Activated T-helper 1 cell treated with anti-CD3 and anti-CD28 coated beads, Interleukin-12 subunit alpha, Interleukin-12 subunit beta, Interleukin-2, Interleukin-4 antibody, amounts not matched to agents 30 ng/mL and 10 ng/mL and 1 ng/mL, durations not matched to agents 14 hours and 24 hours and 36 hours (primary cell): ENCODE data around the gene SCN4B. TPM values are rescaled to one million over a fixed set of nuclear protein-coding genes. Genes with fewer than 3 reads are reported as not detected.

Experiments
- DNase-seq: peaks from one replicate; pipeline ENCODE4 v3.0.0; 2021; ENCODE audit warnings: low spot score
- H3K27ac Mint-ChIP-seq: one replicate; pipeline ENCODE4 v1.8.0; 2021; ENCODE audit warnings: mild to moderate bottlenecking, mixed read lengths
- H3K27me3 Mint-ChIP-seq: one replicate; pipeline ENCODE4 v1.8.0; 2022; ENCODE audit warnings: mild to moderate bottlenecking, moderate library complexity, mixed read lengths; ENCODE audit not compliant: insufficient read depth
- H3K36me3 Mint-ChIP-seq: one replicate; pipeline ENCODE4 v1.8.0; 2021; ENCODE audit warnings: low read depth, mixed read lengths
- H3K4me1 Mint-ChIP-seq: one replicate; pipeline ENCODE4 v1.8.0; 2021; ENCODE audit warnings: low read depth, mixed read lengths
- H3K4me3 Mint-ChIP-seq: one replicate; pipeline ENCODE4 v1.8.0; 2021; ENCODE audit warnings: mild to moderate bottlenecking, moderate library complexity, mixed read lengths
- H3K9me3 Mint-ChIP-seq: one replicate; pipeline ENCODE4 v1.8.0; 2021; ENCODE audit warnings: mixed read lengths
- intact Hi-C: fragments of 100-400 bp; cut with micrococcal nuclease; formaldehyde crosslinking; loops from one replicate; pipeline ENCODE4 v1.15.1; 2024
- total RNA-seq: library from RNA; stranded (reverse); gene quantifications from 2 replicates; pipeline ENCODE4 v1.2.3, GENCODE V29; 2022

Gene SCN4B
- total RNA-seq, 1 donor from 2014 or later = 0.08 TPM

GRCh38 chr11:118129471-118130172 lies 23.0 kb downstream of the SCN4B start:
- H3K9me3 Mint-ChIP-seq = no peaks in the 10 kb centered on the region
- H3K4me1 Mint-ChIP-seq = no peaks in the 10 kb centered on the region
- H3K27me3 Mint-ChIP-seq = peaks cover 8% of the 10 kb centered on the region
- no peak for DNase-seq
- intact Hi-C loops = no loop called here
- no peak overlapping the region for H3K4me3 Mint-ChIP-seq
- no peak overlapping the region for H3K27ac Mint-ChIP-seq
- no peaks in the 10 kb centered on the region for H3K36me3 Mint-ChIP-seq

GRCh38 chr11:118128721-118129470 lies 23.7 kb downstream of the SCN4B start:
- Mint-ChIP-seq H3K36me3 (no peaks in the 10 kb centered on the region), H3K27ac (no peak overlapping the region), H3K4me1 (no peaks in the 10 kb centered on the region), H3K4me3 (no peak overlapping the region), H3K27me3 (peaks cover 5% of the 10 kb centered on the region), H3K9me3 (no peaks in the 10 kb centered on the region)
- intact Hi-C loops = no loop called here
- no peak for DNase-seq

- Mint-ChIP-seq H3K4me3 (no peak overlapping the region), H3K27me3 (peaks cover 3% of the 10 kb centered on the region), H3K27ac (no peak overlapping the region), H3K36me3 (no peaks in the 10 kb centered on the region), H3K4me1 (no peaks in the 10 kb centered on the region), H3K9me3 (no peaks in the 10 kb centered on the region)
- intact Hi-C loops = no loop called here
- no peak for DNase-seq
Observed at GRCh38 chr11:118128310-118128709, 24.3 kb downstream of the SCN4B start.

DNA sequence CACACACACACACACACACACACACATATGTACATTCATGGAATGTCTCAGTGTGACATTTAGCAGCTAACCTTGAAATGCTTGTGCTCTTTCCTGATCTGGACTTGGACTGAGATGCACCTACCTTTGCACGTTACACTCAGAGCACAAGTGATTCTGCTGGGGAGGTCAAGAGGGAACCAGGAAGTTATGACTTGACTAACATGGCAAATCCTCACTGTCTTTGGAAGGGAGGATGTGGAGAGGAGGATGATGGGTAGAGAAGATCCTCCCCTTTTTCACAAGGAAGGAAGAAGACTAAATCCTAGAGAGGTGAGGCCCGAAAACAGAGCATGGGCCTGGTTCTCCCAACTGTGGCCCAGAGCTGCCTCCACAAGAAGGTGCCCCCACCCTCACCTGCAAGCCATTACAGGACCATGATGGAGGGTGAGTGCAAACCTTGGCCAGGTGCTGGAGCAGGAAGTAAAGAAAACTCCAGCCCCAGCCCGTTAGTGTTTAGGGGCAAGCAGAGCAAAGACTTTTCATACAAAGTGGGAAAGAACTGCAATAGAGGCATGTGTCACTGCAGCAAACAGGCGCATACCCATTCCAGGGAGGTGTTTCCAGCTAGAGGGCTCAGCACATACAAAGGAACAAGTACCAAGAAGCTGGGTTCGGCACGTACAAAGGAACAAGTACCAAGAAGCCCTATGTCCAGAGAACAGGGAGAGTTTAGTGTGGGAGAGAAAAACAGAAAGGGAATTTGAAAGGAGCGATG lies 26.4 kb downstream of the SCN4B start:
- Mint-ChIP-seq H3K4me1 (no peaks in the 10 kb centered on the region), H3K9me3 (no peaks in the 10 kb centered on the region), H3K36me3 (no peaks in the 10 kb centered on the region), H3K27ac (no peak overlapping the region), H3K27me3 (peaks cover 8% of the 10 kb centered on the region), H3K4me3 (no peak overlapping the region)
- no peak for DNase-seq
- intact Hi-C loops = no loop called here

- intact Hi-C loops = no loop called here
- Mint-ChIP-seq H3K27me3 (peaks cover 10% of the 10 kb centered on the region), H3K4me3 (no peak overlapping the region)
Observed at GRCh38 chr11:118124929-118125535, 27.6 kb downstream of the SCN4B start.

DNA sequence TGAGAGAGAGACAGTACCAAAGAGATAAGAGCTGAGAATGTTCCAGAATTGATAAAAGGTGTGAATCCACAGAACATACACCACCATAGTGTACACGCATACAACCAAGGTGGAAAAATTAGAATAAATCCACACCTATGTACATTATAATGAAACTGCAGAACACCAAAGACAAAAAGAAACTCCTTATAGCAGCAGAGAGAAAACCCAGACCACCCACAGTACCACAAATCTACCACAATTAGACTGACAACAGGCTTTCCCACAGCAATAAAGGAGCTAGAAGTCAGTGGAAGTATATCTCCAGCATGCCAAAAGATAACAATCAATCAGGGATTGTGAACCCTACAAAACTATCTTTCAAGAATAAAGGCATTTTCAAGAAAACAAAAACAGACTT lies 31.8 kb downstream of the SCN4B start:
- peaks cover 17% of the 10 kb centered on the region for H3K27me3 Mint-ChIP-seq

More at GRCh38 chr11:118124929-118125535, 27.6 kb downstream of the SCN4B start:
- peaks cover 7% of the 10 kb centered on the region for H3K9me3 Mint-ChIP-seq
- H3K36me3 Mint-ChIP-seq = no peaks in the 10 kb centered on the region
- H3K4me1 Mint-ChIP-seq = no peaks in the 10 kb centered on the region
- H3K27ac Mint-ChIP-seq = no peak overlapping the region
- no peak for DNase-seq

GRCh38 chr11:118117790-118118601 lies 34.6 kb downstream of the SCN4B start:
- no peaks in the 10 kb centered on the region for H3K36me3 Mint-ChIP-seq
- peaks cover 23% of the 10 kb centered on the region for H3K27me3 Mint-ChIP-seq
- no peak overlapping the region for H3K4me3 Mint-ChIP-seq
- H3K4me1 Mint-ChIP-seq = peaks cover 21% of the 10 kb centered on the region
- DNase-seq = no peak
- no peak overlapping the region for H3K27ac Mint-ChIP-seq
- intact Hi-C loops = no loop called here
- peaks cover 7% of the 10 kb centered on the region for H3K9me3 Mint-ChIP-seq

More for the DNA sequence above, 31.8 kb downstream of the SCN4B start:
- no peak for DNase-seq
- Mint-ChIP-seq H3K4me1 (peaks cover 10% of the 10 kb centered on the region), H3K27ac (no peak overlapping the region), H3K4me3 (no peak overlapping the region), H3K36me3 (no peaks in the 10 kb centered on the region), H3K9me3 (peaks cover 7% of the 10 kb centered on the region)
- intact Hi-C loops = no loop called here

GRCh38 chr11:118115048-118115447 lies 37.6 kb downstream of the SCN4B start:
- DNase-seq = no peak
- H3K27ac Mint-ChIP-seq = no peak overlapping the region
- H3K4me1 Mint-ChIP-seq = peaks cover 21% of the 10 kb centered on the region
- H3K4me3 Mint-ChIP-seq = no peak overlapping the region
- peaks cover 15% of the 10 kb centered on the region for H3K27me3 Mint-ChIP-seq
- H3K9me3 Mint-ChIP-seq = no peaks in the 10 kb centered on the region
- H3K36me3 Mint-ChIP-seq = no peaks in the 10 kb centered on the region
- intact Hi-C loops = no loop called here

- no peak overlapping the region for H3K27ac Mint-ChIP-seq
- H3K4me1 Mint-ChIP-seq = peaks cover 21% of the 10 kb centered on the region
- no peak for DNase-seq
- H3K4me3 Mint-ChIP-seq = no peak overlapping the region
- intact Hi-C loops = no loop called here
- H3K36me3 Mint-ChIP-seq = no peaks in the 10 kb centered on the region
- no peaks in the 10 kb centered on the region for H3K9me3 Mint-ChIP-seq
- H3K27me3 Mint-ChIP-seq = peaks cover 15% of the 10 kb centered on the region
Observed at GRCh38 chr11:118114266-118114665, 38.4 kb downstream of the SCN4B start.

DNA sequence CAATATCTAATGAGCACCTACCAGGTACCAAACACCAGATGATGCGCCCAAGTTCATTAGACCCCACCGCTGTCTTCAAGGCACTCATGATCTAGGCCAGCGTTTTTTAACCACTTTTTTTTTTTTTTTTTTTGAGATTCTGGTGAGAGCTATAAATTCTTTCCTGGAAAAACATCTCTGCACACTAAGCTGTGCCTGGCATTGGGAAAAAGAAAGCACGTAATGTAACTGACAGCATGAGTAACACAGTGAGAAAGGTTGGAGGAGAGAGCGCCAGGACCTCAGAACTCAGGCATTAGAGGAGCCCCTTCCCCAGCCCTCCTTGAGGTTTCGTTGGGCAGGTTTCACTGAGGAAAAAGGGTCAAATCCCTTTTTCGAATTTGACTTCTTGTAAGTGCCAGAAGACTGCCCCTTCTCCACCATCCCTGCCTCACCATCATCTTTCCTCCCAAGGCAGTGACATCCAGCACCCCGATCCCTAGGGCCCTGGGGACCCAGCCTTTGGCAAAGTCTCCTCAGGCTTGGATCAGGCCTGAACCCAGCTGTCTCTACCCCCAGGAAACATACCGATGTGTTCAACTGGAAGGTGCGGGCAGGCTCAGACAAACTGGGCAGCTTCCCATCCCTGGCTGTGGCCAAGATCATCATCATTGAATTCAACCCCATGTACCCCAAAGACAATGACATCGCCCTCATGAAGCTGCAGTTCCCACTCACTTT lies 39.8 kb downstream of the SCN4B start:
- no peak overlapping the region for H3K27ac Mint-ChIP-seq
- no peak for DNase-seq
- H3K4me3 Mint-ChIP-seq = no peak overlapping the region
- H3K27me3 Mint-ChIP-seq = peaks cover 16% of the 10 kb centered on the region
- no peaks in the 10 kb centered on the region for H3K36me3 Mint-ChIP-seq
- no peaks in the 10 kb centered on the region for H3K9me3 Mint-ChIP-seq
- intact Hi-C loops = no loop called here
- H3K4me1 Mint-ChIP-seq = peaks cover 18% of the 10 kb centered on the region

- Mint-ChIP-seq H3K4me1 (peaks cover 11% of the 10 kb centered on the region), H3K9me3 (no peaks in the 10 kb centered on the region), H3K36me3 (no peaks in the 10 kb centered on the region), H3K27me3 (peaks cover 12% of the 10 kb centered on the region), H3K4me3 (no peak overlapping the region), H3K27ac (no peak overlapping the region)
- intact Hi-C loops = no loop called here
- DNase-seq = no peak
Observed at GRCh38 chr11:118111744-118112035, 40.9 kb downstream of the SCN4B start.
